HG03103 (cell line): ENCODE data around the gene UGCG.
A peak's percentile ranks its signal among the peaks of the same experiment; 100 is the strongest.

Experiments used
- ATAC-seq: cut with Tn5 transposase; IDR thresholded peaks from one replicate; pipeline ENCODE4 v1.9.1; 2021; ENCODE audit warnings: low read depth; ENCODE audit not compliant: unreplicated experiment

The UGCG gene

GRCh38 chr9:111975709-111976108 is 79.1 kb downstream of the UGCG start:
- no peak for ATAC-seq

DNA sequence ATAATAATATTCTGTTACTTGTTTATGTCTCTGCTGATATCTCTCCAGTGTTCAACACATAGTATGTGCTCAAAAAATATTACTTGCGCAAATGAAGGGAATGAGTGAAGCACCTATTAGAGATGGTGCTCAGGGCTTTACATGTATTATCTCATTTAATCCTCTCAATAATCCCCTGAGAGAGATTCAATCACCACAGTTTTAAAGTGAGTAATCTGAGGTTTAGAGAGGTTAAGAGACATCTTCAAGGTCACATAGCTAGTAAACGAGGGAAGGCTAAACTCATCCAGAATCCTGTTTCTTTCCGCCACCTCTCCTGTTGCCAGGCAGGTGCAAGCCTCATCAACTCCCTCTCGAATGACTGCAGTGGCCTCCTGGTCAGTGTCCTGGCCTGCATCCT is 82.0 kb downstream of the UGCG start:
- ATAC-seq, result no peak

DNA sequence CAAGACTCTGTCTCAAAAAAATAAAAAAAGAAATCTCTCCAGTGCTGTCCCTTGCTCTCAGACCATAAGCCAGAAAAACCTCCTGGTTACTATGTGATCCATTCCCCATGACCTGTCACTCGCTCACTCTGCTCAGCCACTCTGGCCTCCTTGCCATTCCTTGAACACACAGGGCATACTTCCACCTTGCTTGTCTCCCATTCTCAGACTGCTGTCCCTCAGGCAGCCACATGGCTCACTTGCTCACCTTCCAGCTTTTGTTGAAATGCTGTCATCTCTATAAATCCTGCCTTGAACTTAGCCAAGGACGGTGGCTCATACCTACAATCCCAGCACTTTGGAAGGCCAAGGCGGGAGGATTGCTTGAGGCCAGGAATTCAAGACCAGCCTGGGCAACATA is 82.9 kb downstream of the UGCG start:
- ATAC-seq, result no peak

DNA sequence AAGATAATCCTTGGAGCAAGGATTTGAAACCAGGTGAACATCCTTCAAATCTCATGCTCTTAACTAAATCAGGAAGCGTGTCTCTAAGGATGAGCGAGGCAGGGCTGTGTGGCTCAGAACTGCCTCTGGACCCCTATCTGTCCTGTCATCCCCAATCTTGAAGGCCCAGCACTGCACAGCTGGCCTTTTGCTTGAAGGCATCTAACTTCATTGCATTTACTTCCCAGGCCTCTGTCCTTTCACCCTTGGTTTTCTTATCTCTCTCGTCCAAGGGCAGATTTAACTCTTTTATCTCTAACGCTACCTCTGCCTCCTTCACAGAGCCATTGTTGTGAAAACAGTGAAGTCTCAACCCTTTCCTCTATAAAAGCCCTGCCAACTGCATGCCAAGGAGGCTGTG is 83.8 kb downstream of the UGCG start:
- no peak for ATAC-seq

DNA sequence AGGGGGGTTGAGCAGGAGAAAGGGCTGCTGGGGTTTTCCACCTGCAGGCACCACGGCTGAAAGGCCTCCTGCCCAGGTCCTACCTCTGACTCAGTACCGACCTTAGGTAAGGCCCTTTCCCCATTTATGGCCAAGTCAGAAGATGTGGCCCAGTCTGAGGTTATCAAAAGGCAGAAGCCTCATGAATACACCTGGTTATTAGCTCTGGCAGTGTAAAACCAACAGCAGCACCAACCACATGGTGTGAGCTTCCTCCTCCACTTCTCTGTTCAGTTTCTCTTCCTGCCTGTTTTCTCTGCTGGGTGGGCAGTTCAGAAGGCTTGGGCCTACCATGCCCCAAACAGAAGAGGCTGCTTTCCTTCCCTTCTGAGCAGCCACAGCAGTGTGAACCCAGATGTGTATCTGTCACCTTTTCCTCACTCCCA is 86.9 kb downstream of the UGCG start:
- peak; percentile 60 for ATAC-seq

DNA sequence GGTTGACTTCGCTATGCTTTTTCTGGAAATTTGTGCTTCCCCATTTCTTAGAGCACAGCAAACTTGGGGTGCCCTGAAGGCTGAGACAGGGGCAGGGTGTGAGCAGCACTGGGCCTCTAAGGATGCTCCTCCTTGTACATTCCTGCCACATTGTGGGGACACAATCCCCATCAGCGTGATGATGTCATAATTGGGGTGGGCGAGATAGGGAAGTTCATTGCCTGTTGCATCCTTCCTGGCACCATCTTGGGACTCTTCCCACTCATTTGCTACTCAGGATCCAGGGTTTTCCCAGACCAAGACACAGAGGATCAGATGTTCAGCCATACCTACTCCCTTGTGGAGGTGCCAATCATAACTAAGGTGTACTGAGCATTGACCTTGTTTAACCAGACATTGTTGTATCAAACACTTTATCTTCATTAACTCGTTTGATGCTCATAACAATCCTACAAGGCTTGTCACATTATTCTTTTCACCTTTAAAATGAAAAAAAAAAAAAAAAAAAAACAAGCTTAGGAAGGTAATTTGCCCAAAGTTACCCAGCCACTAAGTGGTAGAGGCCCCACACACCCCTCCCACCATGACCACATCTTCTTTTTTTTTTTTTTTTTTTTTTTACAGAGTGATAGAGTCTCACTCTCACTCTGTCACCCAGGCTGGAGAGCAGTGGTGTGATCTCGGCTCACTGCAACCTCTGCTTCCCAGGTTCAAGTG is 87.6 kb downstream of the UGCG start:
- no peak for ATAC-seq
